ENCODE measurements around the gene DRAXIN.

DRAXIN gene

DNA sequence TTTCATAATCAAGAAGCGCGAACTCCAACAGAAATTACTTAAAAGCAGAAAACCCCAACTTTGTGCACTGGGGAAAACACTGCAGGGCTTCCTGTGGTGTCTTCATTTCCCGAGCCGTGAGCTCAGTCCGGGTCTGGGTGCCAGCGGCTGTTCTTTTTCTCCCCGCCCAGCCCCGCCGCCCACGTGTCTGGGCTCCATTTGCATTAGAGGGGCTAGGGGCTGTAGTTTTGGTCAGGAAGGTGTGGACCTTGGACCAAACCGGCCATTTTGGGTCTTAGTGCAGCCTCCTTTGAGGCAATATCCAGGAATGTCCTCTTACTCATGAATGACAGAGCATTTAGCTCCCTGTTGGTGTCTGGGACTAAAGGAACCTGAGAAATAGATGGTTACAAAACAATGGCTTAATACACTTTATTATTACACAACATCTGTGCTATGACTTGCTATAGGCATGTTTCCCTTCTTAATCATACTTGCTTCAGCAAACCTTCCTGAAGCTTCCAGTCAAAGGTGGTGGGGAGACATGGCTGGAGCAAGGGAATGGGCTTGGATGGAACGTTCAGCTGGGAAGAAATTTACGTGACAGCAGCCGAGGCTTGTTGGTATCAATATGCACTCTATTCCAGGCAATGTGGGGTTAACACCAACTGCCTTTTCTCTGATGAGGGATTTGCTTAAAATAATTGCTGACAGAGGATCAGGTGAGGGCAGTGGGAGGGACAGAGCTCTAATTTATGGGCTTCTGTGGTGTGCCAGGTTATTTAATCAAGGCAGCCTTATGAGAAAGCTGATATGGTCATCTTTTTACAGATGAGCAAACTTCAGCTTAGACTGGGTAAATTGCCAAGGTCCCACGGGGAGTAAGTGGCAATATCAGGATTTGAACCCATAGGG, 45.5 kb downstream of the DRAXIN start:
- peak; percentile 41 for DNase-seq (ENCODE audit: low spot score)

DNA sequence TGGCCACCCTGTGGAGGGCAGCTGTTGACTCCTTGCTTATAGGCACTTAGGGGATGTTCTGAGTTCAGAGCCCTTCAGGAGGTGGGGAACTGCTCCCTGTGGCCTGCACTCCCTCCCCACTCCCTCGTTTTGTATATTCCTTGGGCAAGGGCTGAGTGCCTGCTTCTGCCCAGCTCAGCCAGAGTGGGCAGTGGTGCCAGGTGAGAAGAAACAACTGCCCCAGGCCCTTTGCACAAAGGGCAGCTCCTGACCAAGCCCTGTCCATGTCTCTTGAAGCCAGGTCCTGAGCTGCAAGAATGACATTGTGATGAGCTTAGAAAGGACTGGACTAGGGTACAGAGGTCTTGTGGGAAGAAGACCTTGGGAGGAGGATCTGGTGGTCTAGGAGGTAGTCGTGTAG, 46.6 kb downstream of the DRAXIN start:
- no peak for DNase-seq (ENCODE audit: low spot score)

DNA sequence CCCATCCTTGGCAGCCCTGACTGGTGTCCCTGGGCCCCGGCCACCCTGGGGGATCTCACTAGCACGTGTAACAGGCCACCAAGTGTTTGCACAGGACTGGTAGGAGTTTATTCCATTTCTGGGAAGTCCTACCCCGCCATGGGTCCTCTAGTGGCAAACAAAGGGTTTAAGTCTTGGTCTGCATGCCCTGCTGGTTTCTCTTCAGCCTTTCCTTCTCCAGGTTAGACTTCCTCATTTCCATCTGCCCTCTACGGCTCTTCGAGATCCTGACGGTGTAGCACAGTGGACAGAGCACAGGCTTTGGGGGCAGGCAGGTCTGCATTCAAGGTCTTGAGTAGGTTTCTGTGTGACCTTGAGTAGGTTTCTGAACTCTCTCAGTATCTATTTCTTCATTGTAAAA, 47.3 kb downstream of the DRAXIN start:
- no peak for DNase-seq (ENCODE audit: low spot score)

DNA sequence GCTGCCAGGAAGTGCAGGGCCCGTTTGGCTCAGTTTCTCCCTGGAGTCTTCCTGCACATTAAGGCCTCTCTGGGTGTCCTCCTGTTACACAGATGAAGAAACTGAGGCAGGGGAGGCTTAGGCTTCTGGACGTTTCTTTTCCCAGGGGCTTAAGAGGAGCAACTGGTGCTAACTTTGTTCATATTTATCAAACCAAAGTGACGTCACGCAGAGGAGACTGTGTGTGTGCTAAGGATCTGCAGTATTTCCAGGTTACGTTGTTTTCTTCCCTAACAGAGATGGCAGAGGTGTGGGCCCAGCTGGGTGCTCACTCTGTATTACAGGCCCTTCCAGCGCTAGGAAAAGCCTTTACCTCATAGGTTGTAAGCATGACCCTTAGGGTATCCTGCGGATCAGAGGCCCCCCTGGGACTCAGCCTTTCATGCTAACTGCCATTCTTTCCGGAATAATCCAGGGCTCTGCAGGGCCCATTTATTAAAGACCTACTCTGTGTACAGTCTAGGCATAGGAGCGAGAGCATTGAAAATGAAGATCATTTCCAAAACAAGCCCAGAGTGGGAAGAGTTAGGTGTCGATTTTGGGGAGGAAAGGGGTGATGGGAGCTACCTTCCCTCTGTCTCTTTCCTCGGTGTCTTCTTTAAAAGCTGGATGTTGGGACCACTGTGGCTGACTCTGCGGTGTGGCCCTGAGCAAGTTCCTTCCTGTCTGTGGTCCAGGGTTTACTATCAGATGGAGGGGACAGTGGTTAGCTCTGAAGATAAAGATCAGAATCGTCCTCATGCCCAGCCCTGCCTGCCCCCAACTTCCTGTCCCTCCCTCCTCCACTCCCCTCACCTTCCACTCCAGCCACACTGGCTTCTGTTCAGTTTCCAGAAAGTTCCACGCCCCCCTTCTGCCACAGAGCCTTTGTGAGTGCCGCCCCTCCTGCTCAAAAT, 49.0 kb downstream of the DRAXIN start:
- no peak for DNase-seq (ENCODE audit: low spot score)

DNA sequence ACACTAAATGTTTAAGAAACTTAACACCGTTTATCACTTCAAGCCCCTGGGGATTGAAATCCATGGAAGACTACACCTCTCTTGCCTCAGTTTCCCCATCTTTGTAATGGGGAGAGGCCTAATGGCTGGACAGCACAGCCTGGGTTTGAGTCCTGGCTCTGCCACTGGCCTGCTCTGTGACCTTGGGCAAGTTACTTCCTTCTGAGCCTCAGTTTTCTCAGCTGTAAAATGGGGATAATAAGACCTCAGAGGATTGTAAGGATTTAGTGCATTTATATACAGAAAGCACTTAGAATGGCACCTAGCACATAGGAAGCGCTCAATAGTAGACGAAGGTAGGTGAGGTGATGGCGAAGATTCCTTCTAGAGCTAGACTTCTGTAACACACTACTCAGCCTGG, 50.0 kb downstream of the DRAXIN start:
- no peak for DNase-seq (ENCODE audit: low spot score)

DNA sequence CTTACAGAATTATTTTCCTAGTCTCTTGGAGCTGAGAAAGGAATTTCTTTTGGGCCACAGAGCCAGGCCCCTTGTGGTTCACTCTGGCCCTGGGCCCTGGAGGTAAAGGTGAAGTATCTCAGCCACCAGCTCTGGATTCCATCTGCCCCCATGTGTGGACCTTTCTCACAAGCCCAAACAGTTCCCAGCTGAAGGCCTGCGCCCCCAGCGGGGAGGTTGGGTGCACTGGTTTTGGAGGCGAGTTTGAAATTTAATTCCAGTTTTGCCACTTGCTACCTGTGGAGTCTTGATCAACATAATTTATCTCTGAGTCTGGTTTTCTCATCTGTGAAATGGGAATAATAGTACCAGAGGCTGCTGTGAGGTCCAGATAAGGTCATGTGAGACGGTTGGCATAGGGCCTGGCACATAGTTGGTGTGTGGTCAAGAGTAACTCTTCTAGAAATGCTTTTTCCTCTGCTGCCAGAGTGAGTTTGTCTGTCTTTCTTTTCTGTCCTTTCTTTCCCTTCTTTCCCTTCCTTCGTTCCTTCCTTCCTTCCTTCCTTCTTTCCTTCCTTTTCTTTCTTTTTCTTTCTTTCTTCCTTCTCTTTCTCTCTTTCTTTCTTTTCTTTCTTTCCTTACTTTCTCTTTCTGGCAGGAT, 50.5 kb downstream of the DRAXIN start:
- no peak for DNase-seq (ENCODE audit: low spot score)

DNA sequence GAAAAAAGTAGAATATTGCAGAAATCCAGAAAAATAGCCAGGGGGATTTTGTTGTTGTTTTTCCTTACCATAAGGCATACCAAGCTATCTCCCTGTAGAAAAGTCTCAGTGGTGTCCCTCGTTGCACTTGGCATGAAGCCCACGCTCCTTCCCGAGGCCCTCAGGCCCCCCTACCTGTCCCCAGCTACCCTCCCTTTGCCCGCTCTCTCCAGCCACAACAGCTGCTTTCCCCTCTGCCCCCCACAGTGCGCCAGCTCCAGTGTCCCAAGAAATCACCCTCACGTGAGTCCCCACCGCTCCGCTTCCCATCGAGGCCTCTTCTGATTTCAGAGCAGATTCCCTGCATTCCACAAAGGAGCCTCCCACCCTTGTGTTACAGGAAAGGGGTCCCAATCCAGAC, 52.8 kb downstream of the DRAXIN start:
- DNase-seq (ENCODE audit: low spot score), result no peak

DNA sequence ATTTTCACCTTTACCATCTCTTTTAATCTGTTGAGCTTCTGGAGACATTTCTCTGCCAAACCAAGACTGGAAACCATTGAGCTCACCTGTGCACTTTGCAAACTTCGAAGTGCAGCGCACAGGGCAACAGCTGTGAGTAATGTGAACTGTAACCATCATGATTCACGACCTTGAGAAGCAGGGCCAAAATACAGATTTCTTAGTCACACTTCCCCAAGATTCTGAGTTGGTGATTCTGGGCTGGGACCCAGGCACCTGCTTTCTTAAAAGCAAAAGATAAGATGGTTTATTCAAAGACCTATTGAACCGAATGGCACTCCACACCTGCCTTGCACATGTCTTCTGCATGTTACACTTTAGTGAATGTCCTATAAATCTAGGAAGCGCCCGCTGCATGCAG, 54.6 kb downstream of the DRAXIN start:
- no peak for DNase-seq (ENCODE audit: low spot score)

DNA sequence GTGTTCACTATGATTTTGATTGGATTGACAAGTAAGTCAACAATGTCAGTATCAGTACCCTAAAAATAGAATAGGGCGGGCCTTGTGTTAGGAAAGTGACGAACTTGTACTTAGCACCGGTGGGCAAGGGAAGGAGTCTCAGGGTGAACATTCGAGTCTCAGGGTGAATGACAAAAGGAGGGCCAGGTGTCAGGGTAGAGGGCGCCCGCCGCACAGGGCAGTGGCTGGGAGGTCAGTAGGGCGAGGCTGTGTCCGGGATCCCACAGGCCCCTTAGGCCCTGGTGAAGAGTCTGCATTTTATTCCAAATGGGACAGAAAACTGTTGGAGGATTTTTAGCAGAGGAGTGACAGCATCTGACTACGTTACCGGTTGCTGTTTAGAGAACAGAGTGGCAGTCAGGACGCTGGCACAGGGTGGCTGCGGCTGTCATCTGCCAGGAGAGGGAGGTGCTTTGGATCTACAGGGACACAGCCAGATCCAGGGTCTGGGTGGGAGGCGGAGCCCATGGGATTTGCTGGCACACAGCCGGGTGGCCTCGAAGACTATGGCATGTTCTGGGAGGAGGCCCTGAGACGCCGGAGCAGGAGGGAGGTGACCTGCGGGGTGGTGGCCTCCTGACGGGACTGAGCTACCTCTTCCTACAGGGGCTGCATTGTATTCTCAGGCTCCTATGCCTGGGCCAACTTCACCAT, 55.4 kb downstream of the DRAXIN start:
- DNase-seq (ENCODE audit: low spot score), result no peak

DNA sequence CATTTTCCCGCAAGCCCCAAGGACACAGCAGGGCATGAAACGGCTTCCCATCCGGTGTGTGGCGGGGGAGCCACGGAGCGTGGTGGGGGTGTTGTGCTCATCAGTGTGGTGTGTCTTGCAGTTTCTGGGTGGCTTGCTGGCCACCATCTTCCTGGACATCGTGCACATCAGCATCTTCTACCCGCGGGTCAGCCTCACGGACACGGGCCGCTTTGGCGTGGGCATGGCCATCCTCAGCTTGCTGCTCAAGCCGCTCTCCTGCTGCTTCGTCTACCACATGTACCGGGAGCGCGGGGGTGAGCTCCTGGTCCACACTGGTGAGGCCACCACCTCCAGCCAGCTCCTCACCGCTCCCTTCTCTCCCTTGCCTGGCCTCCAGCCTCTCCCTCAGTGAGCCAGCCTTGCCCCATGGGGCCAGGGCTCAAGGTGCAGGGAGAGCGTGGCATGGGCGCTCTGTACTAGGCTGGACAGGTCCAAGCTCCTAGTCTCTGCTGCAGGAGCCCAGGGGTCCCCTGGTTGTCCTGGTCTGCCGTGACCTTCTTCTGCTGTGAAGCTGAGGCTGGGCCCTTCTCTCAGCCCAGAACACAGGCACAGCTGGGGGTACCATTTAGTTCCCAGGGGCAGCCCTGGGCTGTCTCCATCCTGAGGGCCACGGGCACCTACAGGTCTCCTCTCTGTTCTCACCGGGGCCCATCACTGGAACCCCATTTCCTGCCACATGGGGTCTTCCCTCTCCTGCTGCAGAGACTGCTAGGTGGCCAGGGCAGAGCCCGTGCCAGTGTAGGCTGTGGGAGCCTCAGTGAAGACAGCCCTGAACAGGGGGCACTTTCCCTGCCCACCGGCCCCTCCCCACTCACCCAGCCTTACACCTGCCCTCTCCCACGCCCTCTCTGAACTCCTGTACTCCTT, 57.0 kb downstream of the DRAXIN start:
- DNase-seq (ENCODE audit: low spot score), result no peak

DNA sequence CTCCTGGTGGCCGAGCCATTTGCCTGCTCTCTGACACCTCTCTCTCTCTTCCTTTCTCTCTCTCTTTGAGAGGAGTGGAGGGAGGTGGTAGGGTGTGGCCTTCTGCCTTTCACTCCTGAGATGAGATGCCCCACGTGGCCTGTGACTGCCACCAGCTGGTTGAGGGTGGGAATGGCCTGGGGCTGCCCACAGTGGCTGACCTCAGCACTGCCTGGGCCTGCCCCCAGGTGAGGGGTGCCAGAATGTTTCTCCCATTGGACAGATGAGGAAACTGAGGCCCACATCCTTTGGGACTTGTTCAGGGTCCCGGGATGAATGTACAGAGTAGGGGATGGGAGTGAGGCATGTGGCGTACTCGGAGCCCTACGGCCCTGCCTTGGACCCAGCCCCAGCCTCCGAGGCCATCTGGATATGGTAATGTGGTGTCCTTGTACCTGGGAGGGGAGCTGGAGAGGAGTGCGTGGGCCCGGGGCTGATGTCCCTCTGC, 57.7 kb downstream of the DRAXIN start:
- peak; percentile 53 for DNase-seq (ENCODE audit: low spot score)

DNA sequence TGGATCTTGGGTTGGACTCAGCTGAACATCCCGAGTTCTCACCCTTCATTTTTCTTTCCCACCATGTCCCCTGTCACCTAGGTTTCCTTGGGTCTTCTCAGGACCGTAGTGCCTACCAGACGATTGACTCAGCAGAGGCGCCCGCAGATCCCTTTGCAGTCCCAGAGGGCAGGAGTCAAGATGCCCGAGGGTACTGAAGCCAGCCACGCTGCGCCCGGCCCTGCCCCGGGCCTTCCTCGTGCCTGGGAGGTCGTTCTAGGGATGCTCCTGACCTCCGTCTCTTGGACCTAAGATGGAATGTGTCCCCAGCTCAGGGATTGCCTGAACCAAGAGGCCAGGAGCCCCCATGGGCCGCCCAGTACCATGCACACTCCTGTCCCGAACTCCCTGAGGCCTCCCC, 58.5 kb downstream of the DRAXIN start:
- DNase-seq (ENCODE audit: low spot score), result no peak

DNA sequence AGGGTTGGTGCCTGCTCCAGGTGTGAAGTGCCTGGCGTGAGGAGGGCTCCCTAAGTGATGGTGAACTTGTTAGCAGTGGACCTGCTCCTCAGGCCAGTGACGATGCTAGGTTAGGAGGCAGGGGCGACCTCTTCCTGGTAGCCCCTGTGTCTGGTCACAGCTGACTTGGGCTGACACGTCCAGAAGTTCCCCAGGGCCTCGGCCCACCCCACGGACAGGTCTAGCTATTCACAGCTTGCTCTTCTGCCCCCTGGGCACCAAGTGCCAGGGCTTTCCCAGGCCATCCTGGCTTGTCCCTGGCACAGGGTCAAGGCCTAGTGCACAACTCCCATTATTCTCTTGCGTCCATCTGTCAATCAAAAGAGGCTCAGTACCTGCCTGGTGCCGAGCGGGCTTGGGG, 59.6 kb downstream of the DRAXIN start:
- DNase-seq (ENCODE audit: low spot score), result no peak

DNA sequence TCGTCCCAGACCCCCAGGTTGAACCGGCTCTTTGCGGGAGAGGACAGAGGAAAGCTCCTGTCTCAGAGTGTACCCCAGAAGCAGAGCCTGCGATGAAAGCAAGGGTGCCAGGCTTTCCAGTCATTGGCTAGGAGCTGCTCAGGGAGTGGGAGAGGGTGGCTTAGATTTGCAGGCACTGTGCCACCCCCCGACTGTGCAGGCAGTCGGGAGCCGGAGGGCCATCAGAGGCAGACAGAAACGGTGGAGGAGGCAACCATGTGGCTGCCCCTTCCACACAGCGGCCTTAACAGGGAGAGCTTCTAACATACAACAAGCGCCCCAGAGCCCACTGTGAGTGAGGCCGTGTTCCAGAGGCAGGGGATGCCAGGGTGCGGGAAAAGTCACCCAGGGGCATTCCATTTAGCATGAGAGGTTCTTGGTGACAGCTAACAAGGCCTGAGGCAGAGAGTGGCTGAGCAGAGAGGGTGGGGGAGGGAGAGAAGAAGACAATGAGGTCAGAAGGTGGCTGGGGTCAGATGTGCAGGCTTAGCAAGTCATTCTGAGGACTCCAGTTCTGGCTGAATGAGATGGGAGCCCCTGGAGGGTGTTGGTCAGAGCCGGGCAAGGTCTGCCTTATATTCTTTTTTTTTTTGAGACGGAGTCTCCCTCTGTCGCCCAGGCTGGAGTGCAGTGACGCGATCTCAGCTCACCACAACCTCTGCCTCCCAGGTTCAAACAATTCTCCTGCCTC, 61.0 kb downstream of the DRAXIN start:
- no peak for DNase-seq (ENCODE audit: low spot score)

DNA sequence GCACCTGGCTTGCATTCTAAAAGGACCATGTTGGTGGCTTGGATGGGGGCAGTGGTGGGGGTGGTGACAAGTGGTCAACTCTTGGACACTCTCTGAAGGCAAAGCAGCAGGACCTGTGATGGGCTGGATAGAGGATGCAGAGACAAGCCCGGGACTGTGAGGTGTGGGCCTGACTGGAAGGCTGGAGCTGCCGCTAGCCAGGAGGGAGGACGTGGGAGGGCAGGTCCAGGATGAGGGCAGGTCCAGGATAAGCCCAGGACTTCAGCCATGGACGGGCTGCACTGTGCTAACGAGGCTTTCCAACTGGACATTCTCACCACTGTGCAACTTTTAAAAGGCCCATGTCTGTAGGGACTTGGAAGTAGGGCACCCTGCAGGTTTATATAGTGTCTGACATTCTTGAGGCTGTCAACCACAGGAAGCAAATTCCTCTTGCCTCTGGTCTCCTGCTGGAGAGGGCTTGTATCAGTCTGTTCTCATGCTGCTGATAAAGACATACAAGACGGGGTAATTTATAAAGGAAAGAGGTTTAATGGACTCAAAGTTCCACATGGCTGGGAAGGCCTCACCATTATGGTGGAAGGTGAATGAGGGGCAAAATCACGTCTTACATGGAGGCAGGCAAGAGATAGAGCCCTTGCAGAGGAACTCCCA, 62.2 kb downstream of the DRAXIN start:
- DNase-seq (ENCODE audit: low spot score), result no peak

DNA sequence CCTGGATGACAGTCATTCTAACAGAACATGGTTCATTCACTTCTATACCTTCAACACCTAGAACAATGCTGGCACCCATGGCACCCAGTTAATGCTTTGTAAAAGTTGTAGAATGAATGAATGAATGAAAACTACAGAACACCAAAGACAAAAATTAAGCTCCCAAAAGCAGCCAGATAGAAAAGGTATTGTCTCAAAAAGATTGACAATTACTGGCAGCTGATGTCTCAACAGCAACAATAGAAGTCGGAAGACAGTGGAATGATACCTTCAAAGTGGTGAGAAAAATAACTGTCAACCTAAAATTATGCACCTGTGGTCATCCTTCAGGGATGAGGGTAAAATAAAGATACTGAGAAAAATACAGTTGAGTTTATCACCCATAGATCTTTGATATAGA, 65.5 kb downstream of the DRAXIN start:
- DNase-seq (ENCODE audit: low spot score), result no peak

DNA sequence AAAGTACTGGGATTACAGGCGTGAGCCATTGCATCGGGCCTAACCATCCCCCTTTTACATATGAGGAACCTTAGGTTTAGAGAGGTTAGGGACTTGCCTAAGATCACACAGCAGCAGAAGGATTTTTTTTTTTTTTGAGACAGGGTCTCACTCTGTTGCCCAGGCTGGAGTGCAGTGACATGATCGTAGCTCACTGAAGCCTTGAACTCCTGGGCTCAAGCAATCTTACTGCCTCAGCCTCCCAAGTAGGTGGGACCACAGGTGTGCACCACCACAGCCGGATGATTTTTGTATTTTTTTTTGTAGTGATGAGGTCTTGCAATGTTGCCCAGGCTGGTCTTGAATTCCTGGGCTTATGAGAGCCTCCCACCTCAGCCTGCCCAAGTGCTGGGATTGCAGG, 68.3 kb downstream of the DRAXIN start:
- DNase-seq (ENCODE audit: low spot score), result no peak

DNA sequence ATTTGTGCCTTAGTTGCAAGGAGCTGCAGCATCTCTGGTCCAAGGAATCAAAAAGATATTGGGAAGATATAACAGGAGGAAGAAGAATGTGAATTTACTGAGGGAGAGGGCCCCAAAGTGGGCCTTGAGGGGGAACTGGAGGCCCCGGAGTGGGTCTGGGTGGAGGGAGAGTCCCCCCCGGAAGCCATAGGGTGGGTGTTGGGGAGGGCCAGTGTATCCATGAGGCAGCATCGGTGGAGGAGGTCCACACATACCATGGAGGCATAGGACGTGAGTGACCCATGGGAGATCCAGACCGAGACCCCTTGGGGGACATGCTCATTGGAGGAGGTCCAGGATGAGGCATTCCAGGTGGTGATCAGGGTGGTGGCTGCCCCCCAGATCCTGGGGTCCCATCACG, 69.8 kb downstream of the DRAXIN start:
- no peak for DNase-seq (ENCODE audit: low spot score)

DNA sequence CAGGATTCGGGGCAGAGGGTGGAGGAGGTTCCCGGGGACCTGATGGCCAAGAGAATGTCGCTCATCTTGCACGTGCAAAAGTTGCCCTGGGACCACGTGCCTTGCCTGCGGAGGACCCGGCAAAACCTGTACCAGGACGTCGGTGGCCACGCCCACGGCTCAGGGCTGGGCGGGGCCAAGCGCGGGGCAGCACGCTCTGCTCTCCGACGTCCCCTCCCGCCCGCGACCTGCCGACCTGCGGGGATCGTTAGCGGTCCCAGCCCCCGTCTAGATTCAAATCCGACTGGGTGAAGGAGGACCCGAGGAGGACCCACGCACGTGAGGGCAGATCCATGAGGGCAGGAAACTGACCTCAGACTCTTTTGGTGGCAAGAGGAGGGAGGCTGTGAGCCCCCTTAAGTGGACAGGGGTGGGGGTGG, 70.5 kb downstream of the DRAXIN start, which contains the start of gene C1orf167:
C1orf167 (plus strand) TSS at position 206 of the 419 bp plus-strand sequence. CDS start 2,208 bp downstream, outside the sequence.
- no peak for DNase-seq (ENCODE audit: low spot score)

Data from cerebellar cortex (tissue), 1 donor.